Gastroesophageal sphincter (tissue), 4 donors: ENCODE measurements around the gene PTGS2. TPM values are rescaled to one million over a fixed set of nuclear protein-coding genes. Genes with fewer than 3 reads are reported as not detected.

Experiments
- ATAC-seq: fragments of 150-250 bp; one replicate; pipeline ENCODE4 v1.9.1; 2016; ENCODE audit warnings: mild to moderate bottlenecking, moderate library complexity
- H3K27ac ChIP-seq, 4 donors: fragments of 200-600 bp; sonication (generic) in 3 of 4; 1 replicate in 3 of 4; 2 replicates in 1 of 4; pipeline ENCODE4 v1.5.1; 2016 to 2019
- H3K27me3 ChIP-seq: fragments of 200-600 bp; sonication (generic); one replicate; pipeline ENCODE4 v1.5.1; 2019
- H3K36me3 ChIP-seq, 2 donors: fragments of 200-600 bp; sonication (generic); one replicate each; pipeline ENCODE4 v1.5.1; 2019; ENCODE audit warnings: control low read depth in 1 of 2
- H3K4me1 ChIP-seq, 3 donors: fragments of 200-600 bp; sonication (generic); 1 replicate in 2 of 3; 2 replicates in 1 of 3; pipeline ENCODE4 v1.5.1; 2016 to 2019; ENCODE audit warnings: control low read depth in 2 of 3
- H3K4me3 ChIP-seq, 2 donors: fragments of 200-600 bp; sonication (generic); one replicate each; pipeline ENCODE4 v1.5.1; 2019; ENCODE audit warnings: mild to moderate bottlenecking in 1 of 2, moderate library complexity in 1 of 2
- H3K9me3 ChIP-seq, 3 donors: fragments of 200-600 bp; sonication (generic); one replicate each; pipeline ENCODE4 v1.5.1; 2017 to 2019; ENCODE audit warnings: control low read depth in 2 of 3
- EP300 ChIP-seq: sonication (generic); formaldehyde crosslinking; IDR thresholded peaks from one replicate; pipeline ENCODE4 v1.6.1; 2017; ENCODE audit warnings: antibody characterized with exemption, mild to moderate bottlenecking
- POLR2A ChIP-seq, 2 donors: fragments of 450-650 bp; IDR thresholded peaks; one replicate each; pipeline ENCODE4 v1.6.1; 2017; ENCODE audit warnings: antibody characterized with exemption in 2 of 2, mild to moderate bottlenecking in 2 of 2, moderate library complexity in 1 of 2
- POLR2AphosphoS5 ChIP-seq: sonication (generic); formaldehyde crosslinking; IDR thresholded peaks from one replicate; pipeline ENCODE4 v1.6.1; 2017; ENCODE audit warnings: antibody characterized with exemption
- WGBS, 2 donors: methylation state at CpG; one replicate each; pipeline ENCODE4 v1.1.5; 2018; ENCODE audit warnings: low coverage in 1 of 2; 5-methylcytosine and 5-hydroxymethylcytosine counted together
- total RNA-seq, 4 donors: library from RNA; depleted of rRNA; stranded (reverse); fragments of >200 nt; gene quantifications; one replicate each; pipeline ENCODE4 v1.1.0, GENCODE V29; 2016
- TF ChIP-seq, protein P1 (sequence below), 4 experiments: fragments of 200-600 bp in 2 of 4; fragments of 450-650 bp in 2 of 4; sonication (generic) in 1 of 4; IDR thresholded peaks; one replicate each; pipeline ENCODE4 v1.5.1; 2017 to 2019; ENCODE audit warnings: antibody characterized with exemption in 4 of 4, mild to moderate bottlenecking in 2 of 4, moderate library complexity in 2 of 4

PTGS2 gene
- total RNA-seq, 4 donors from 2014 or later = 2.2 to 13.6 (median 8.7) TPM

DNA sequence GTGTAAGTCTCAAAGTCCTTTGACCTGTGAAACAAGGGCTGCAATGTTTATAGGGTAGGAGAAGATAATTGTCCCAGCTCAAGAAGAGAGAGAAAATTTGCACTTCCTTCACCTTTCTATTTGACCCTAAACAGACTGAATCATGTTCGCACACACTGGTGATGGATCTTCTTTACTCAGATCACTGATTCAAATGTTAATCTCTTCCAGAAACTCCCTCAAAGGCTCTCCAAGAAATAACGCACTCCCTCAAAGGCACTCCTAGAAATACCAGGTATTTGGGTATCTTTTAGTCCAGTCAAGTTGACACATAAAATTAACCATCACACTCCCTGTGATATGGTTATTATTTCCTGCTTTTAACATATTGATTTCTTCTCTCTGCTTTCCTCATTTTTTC lies 30.5 kb upstream of the PTGS2 start:
- Histone ChIP-seq H3K27me3 (no peaks in the 10 kb centered on the region), H3K4me3 (no peak overlapping the region), H3K4me1 (no peaks in the 10 kb centered on the region), H3K27ac (no peak overlapping the region), H3K9me3 (no peaks in the 10 kb centered on the region), H3K36me3 (no peaks in the 10 kb centered on the region)
- TF ChIP-seq, protein P1, sequence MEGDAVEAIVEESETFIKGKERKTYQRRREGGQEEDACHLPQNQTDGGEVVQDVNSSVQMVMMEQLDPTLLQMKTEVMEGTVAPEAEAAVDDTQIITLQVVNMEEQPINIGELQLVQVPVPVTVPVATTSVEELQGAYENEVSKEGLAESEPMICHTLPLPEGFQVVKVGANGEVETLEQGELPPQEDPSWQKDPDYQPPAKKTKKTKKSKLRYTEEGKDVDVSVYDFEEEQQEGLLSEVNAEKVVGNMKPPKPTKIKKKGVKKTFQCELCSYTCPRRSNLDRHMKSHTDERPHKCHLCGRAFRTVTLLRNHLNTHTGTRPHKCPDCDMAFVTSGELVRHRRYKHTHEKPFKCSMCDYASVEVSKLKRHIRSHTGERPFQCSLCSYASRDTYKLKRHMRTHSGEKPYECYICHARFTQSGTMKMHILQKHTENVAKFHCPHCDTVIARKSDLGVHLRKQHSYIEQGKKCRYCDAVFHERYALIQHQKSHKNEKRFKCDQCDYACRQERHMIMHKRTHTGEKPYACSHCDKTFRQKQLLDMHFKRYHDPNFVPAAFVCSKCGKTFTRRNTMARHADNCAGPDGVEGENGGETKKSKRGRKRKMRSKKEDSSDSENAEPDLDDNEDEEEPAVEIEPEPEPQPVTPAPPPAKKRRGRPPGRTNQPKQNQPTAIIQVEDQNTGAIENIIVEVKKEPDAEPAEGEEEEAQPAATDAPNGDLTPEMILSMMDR (IDR thresholded peaks at IDR 0.05) = no peak
- no peak for TF ChIP-seq POLR2A (IDR thresholded peaks at IDR 0.05)
- TF ChIP-seq EP300 = no peak
- no peak for TF ChIP-seq POLR2AphosphoS5
- no peak for ATAC-seq
- 53 to 65% methylated on average over 2 of the region's 2 CpGs for WGBS, 2 donors

DNA sequence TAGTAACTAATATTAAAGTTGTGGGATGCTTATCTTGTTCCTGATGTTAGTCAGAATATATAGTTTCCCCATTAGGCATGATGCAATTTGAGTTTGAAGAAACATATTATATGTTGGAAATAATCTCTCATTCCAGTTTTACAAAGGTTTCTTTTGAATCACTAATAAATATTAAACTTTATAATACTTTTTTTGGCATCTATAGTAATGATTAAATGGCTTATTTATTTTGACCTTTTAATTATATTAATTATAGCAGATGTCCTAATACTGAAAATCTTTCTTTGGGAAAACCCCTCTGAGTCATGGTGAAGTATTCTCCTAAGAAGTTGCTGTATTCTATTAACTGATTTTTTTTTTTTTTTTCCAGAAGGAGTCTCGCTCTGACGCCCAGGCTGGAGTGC lies 28.5 kb upstream of the PTGS2 start:
- H3K4me3 ChIP-seq = no peak overlapping the region
- no peaks in the 10 kb centered on the region for H3K36me3 ChIP-seq
- TF ChIP-seq EP300 (no peak), POLR2AphosphoS5 (no peak), POLR2A (IDR thresholded peaks at IDR 0.05) (no peak)
- TF ChIP-seq, protein P1 (IDR thresholded peaks at IDR 0.05) = no peak
- no peak overlapping the region for H3K27ac ChIP-seq
- no peaks in the 10 kb centered on the region for H3K27me3 ChIP-seq
- 40 to 92% methylated on average over 2 of the region's 2 CpGs for WGBS, 2 donors
- ATAC-seq = no peak
- H3K9me3 ChIP-seq = no peaks in the 10 kb centered on the region
- H3K4me1 ChIP-seq = no peaks in the 10 kb centered on the region

DNA sequence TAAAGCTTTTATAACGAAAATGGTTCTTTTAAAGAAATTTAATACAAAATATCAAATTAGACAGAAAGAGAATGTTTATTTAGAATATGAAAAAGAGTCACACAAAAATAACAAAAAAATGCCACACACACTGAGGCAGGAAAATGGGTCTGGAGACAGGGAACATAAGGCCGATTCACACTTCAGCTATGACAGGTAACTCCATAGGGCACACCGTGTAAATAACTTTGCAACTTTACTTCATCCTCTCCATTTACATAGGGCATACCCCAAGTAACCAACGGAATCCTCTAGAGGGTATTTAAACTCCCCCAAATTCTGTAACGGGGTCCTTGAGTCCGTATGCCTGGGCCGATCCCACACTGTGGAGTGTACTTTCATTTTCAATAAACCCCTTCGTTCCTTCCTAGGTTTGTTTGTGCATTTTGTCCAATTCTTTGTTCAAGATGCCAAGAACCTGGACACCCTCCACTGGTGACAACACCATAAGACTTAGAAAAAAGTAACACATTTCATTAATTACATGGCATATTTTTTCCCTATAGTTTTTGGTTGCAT lies 23.1 kb upstream of the PTGS2 start:
- no peaks in the 10 kb centered on the region for H3K27me3 ChIP-seq
- no peak overlapping the region for H3K27ac ChIP-seq
- 89 to 94% methylated on average over 7 to 8 of the region's 8 CpGs for WGBS, 2 donors
- ATAC-seq = no peak
- H3K4me3 ChIP-seq = no peak overlapping the region
- no peaks in the 10 kb centered on the region for H3K36me3 ChIP-seq
- H3K9me3 ChIP-seq = no peaks in the 10 kb centered on the region
- TF ChIP-seq POLR2A (IDR thresholded peaks at IDR 0.05) = no peak
- no peak for TF ChIP-seq POLR2AphosphoS5
- TF ChIP-seq EP300 = no peak
- TF ChIP-seq, protein P1 (IDR thresholded peaks at IDR 0.05) = no peak
- no peaks in the 10 kb centered on the region for H3K4me1 ChIP-seq

DNA sequence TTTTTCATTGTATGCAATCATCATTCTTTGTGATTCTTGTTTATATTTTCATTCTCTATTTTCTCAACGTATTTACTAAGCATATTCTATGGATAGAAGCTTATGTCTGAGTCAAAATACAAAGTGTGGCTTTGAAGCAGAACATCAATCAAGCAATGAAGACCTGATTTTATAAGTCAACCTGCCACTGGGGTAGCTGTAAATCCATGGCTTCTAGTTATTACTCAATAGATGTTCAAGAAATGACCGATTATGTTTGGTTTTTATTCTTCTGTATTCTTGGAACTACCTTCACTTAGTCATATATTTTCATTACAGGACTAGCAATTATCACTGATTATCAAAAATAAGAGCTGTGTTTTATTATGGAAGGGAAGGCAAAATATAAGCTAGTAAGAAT lies 20.5 kb upstream of the PTGS2 start:
- Histone ChIP-seq H3K27ac (no peak overlapping the region), H3K4me3 (no peak overlapping the region), H3K4me1 (no peaks in the 10 kb centered on the region), H3K9me3 (no peaks in the 10 kb centered on the region), H3K36me3 (no peaks in the 10 kb centered on the region), H3K27me3 (no peaks in the 10 kb centered on the region)
- TF ChIP-seq POLR2A (IDR thresholded peaks at IDR 0.05) (no peak), EP300 (no peak), POLR2AphosphoS5 (no peak)
- TF ChIP-seq, protein P1 (IDR thresholded peaks at IDR 0.05) = no peak
- WGBS, 2 donors = 80 to 82% methylated on average over 2 of the region's 2 CpGs
- no peak for ATAC-seq

DNA sequence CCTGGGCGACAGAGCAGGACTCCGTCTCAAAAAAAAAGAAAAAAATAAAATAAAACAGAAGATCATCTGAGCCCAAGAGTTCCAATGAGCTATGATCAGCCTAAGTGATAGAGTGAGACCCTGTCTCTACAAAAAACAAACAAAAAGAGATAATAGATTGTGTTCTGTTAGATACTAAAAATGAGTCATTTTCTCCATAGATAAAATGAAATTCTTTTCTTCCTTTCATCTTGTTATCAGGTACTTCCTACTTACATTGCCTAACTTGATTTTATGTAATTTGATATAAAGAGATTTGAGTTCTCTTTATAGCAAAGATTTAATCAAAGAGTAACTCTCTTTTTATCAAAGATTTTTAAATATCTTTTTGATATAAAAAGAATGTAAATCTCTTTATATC lies 19.3 kb upstream of the PTGS2 start:
- no peak overlapping the region for H3K4me3 ChIP-seq
- no peak for ATAC-seq
- H3K27me3 ChIP-seq = no peaks in the 10 kb centered on the region
- no peaks in the 10 kb centered on the region for H3K4me1 ChIP-seq
- TF ChIP-seq POLR2A (IDR thresholded peaks at IDR 0.05) (no peak), POLR2AphosphoS5 (no peak)
- H3K9me3 ChIP-seq = no peaks in the 10 kb centered on the region
- no peaks in the 10 kb centered on the region for H3K36me3 ChIP-seq
- 83 to 100% methylated on average over 1 to 2 of the region's 2 CpGs for WGBS, 2 donors
- no peak overlapping the region for H3K27ac ChIP-seq
